GM12801 (cell line): ENCODE measurements around the gene FCRL6.

ENCODE experiments used
- TF ChIP-seq, protein P1 (sequence below): IDR thresholded peaks from one replicate; pipeline ENCODE4 v1.5.1; 2011; ENCODE audit warnings: control low read depth; ENCODE audit not compliant: insufficient read length; ENCODE audit errors: extremely low read depth

Gene FCRL6

DNA sequence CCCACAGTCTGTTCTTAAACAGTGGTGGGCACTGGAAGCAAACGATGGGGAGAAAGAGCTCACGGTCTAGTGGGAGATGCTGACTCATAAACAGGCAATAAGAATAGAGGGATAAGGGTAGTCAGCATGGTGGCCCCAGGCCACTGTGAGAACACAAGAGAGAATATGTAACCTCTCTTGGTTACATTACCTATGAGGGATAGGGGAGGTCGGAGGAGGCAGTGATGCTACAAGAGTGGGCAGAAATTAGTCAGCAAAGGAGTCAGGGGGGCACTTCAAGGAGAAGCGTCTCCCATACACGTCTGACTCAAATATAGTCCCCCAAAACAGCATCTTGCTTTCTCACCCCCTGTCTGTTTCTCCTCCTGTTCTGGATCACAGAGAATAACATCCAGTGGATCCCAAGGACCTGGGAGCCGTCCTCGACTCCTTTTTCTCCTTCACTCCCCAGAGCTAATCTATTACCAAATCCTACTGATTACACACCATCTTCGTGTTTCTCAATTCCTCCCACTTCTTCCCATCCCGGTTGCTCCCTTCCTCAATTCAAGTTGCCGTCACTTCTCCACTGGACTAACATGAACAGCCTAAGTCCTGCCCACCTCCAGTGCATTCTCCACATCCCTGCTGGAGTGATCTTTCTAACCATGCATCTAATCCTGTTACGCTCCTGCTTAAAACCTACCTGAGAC is 26.6 kb downstream of the FCRL6 start:
- TF ChIP-seq, protein P1, sequence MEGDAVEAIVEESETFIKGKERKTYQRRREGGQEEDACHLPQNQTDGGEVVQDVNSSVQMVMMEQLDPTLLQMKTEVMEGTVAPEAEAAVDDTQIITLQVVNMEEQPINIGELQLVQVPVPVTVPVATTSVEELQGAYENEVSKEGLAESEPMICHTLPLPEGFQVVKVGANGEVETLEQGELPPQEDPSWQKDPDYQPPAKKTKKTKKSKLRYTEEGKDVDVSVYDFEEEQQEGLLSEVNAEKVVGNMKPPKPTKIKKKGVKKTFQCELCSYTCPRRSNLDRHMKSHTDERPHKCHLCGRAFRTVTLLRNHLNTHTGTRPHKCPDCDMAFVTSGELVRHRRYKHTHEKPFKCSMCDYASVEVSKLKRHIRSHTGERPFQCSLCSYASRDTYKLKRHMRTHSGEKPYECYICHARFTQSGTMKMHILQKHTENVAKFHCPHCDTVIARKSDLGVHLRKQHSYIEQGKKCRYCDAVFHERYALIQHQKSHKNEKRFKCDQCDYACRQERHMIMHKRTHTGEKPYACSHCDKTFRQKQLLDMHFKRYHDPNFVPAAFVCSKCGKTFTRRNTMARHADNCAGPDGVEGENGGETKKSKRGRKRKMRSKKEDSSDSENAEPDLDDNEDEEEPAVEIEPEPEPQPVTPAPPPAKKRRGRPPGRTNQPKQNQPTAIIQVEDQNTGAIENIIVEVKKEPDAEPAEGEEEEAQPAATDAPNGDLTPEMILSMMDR, result no peak

DNA sequence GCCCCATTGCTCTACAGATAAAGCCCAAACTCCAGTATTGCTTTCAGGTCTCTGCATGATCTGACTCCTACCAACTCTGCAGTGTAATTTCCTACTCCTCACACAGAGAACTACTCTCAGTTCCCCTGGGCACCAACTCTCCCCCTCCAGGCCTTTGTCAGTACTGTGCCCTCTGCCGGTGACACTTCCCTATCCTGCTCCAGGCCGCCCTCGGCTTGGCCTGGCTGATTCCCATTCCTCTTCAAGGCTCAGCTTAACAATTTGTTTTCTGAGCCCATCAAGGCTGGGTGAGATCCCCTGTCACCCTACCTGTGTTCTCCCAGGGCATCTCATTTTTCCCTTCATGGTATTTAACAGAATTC is 27.1 kb downstream of the FCRL6 start:
- TF ChIP-seq, protein P1, result no peak

DNA sequence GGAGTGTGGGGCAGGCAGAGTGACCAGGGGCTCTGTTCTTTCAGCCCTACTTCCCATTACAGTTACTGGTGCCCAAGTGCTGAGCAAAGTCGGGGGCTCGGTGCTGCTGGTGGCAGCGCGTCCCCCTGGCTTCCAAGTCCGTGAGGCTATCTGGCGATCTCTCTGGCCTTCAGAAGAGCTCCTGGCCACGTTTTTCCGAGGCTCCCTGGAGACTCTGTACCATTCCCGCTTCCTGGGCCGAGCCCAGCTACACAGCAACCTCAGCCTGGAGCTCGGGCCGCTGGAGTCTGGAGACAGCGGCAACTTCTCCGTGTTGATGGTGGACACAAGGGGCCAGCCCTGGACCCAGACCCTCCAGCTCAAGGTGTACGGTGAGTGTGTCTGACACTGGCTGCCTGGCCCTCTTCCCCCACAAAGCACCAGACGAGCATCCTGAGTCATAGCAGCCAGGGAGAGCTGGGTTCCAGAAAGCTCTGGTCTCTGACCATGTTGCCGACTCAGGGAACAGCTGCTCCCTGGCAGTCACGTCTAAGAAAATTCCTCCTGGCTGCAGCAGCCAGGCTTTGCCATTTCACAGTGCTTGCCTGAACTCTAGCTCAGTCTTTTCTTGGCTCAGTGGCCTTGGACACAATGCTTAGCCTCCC is 27.8 kb downstream of the FCRL6 start:
- TF ChIP-seq, protein P1, result no peak

DNA sequence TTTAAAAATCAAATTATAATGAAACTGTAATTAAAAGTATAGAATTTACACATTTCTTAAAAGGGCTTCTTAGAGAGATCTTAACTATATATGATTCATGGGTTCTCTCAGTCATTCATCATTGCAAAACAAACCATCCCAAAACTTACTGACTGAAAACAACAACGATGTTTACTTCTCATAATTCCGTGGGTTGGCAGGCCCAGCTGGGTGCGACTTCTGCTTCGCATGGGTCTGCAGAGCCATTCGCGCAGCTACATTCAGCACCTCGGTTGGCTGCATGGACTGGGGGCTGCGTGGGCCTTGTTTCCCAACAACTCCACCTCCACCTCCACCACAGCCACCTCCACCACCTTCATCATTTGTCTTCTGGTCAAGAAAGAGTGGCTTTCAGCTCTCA is 28.6 kb downstream of the FCRL6 start:
- TF ChIP-seq, protein P1, result no peak

DNA sequence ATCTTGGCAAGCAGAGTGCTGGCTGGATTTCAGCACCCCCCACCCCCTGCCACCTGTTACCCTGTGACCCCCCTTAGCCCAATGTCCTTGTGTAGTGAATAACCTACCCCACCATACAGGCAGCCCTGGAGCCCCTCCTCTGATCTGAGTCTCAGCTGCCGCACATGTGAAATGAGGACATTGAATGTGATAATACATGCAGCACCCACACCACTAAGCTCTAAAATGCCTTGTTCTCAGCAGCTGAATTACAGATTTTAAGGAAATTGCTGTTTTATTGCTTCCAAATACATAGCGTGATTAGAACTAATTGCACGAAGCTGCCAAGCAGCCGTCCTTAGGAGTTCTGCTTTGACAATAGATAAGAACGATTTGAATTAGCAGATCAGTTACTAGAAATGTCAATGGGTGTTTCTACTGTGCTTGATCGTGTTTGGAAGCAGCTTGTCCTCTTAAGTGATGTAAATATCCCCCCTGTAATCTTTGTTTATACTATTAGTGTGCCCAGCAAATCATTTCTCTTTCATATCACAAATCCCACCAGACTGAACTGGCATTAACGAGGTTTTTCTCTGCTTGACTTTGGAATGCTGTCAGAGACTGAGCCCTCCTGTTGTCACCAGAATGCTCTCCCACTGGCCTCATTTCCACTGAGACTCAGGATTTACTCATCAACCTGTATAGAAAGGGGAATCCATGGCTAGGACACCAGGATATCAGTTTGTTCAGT is 29.4 kb downstream of the FCRL6 start:
- TF ChIP-seq, protein P1, result no peak

DNA sequence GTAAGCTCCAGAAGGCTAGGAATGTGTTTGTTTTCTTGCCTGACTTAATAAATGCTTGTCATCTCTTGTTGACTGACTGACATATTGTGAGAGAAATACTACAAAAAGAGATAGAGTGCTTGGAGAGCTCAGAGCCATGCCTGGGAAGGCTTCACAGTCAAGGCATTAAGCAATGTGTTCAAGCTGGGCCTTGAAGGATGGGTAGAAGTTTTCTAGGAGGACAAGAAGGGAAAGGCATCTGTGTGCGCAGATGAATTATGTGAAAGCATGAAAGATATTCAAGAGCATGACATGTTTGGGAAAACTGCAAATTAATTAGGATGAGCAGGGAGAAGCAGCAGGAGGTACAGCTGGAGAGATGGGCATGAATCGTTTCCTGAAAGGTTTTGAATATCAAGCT is 30.1 kb downstream of the FCRL6 start:
- TF ChIP-seq, protein P1, result no peak

DNA sequence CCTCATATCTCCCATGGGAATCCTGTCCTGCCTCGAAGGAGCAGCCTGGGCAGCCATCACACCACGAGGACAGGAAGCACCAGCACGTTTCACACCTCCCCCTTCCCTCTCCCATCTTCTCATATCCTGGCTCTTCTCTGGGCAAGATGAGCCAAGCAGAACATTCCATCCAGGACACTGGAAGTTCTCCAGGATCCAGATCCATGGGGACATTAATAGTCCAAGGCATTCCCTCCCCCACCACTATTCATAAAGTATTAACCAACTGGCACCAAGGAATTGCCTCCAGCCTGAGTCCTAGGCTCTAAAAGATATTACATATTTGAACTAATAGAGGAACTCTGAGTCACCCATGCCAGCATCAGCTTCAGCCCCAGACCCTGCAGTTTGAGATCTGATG is 33.2 kb downstream of the FCRL6 start:
- TF ChIP-seq, protein P1, result no peak
